IMR-90 (cell line): ENCODE results near the gene HCRTR1. TPM values are rescaled to one million over a fixed set of nuclear protein-coding genes. Genes with fewer than 3 reads are reported as not detected.
A peak's percentile ranks its signal among the peaks of the same experiment; 100 is the strongest.

ENCODE experiments used
- ATAC-seq: fragments of 200-7000 bp; cut with Tn5 transposase; 2 replicates; pipeline ENCODE4 v1.9.1; 2020; ENCODE audit warnings: low read depth, mild to moderate bottlenecking, moderate library complexity
- BruUV-seq: library from RNA; stranded (reverse); fragments of 400-500 nt; replicated peaks from 2 replicates; lab custom pipeline; 2021; lab: Mats Ljungman, UMichigan
- CTCF ChIA-PET: fragments of 300-600 bp; formaldehyde crosslinking; extraction: SDS; loops from one replicate; lab custom pipeline; 2021; ENCODE audit warnings: antibody characterized with exemption; lab: Yijun Ruan, JAX
- POLR2A ChIA-PET: fragments of 300-600 bp; sonication (Branson Sonifier 250); formaldehyde crosslinking; loops from one replicate; lab custom pipeline; 2022; ENCODE audit warnings: antibody characterized with exemption; ENCODE audit not compliant: unreplicated experiment; lab: Charles Lee
- DNase-seq: peaks from one replicate; pipeline ENCODE4 v3.0.0; 2013
- H2AFZ ChIP-seq: replicated peaks from 2 replicates; pipeline ENCODE3; 2013; ENCODE audit warnings: low read length, mild to moderate bottlenecking; ENCODE audit not compliant: poor library complexity
- H2AK5ac ChIP-seq: 2 replicates; pipeline ENCODE4 v1.6.1; 2013; ENCODE audit warnings: low read depth, low read length, inconsistent platforms
- H2AK9ac ChIP-seq: replicated peaks from 2 replicates; pipeline ENCODE3; 2013; ENCODE audit warnings: mild to moderate bottlenecking, low read depth, low read length, moderate library complexity; ENCODE audit not compliant: poor library complexity
- H2BK120ac ChIP-seq: 2 replicates; pipeline ENCODE4 v1.6.1; 2013; ENCODE audit warnings: low read depth, low read length, inconsistent platforms
- H2BK15ac ChIP-seq: 3 replicates; pipeline ENCODE4 v1.6.1; 2013; ENCODE audit warnings: low read depth, low read length, inconsistent platforms
- H2BK20ac ChIP-seq: 2 replicates; pipeline ENCODE4 v1.6.1; 2013; ENCODE audit warnings: low read depth, mild to moderate bottlenecking, inconsistent platforms, low read length, moderate library complexity
- H2BK5ac ChIP-seq: 2 replicates; pipeline ENCODE4 v1.6.1; 2013; ENCODE audit warnings: mild to moderate bottlenecking, low read depth, low read length, inconsistent platforms; ENCODE audit not compliant: poor library complexity, severe bottlenecking
- H3K14ac ChIP-seq: replicated peaks from 2 replicates; pipeline ENCODE4 v1.6.1; 2013; ENCODE audit warnings: low read depth, low read length, inconsistent platforms
- H3K18ac ChIP-seq: 2 replicates; pipeline ENCODE4 v1.6.1; 2013; ENCODE audit warnings: low read depth, low read length, control low read depth
- H3K23ac ChIP-seq: 2 replicates; pipeline ENCODE4 v1.6.1; 2013; ENCODE audit warnings: low read depth, low read length, inconsistent platforms
- H3K27ac ChIP-seq: 2 replicates; pipeline ENCODE4 v1.5.1; 2013; ENCODE audit warnings: mild to moderate bottlenecking, control low read depth, low read length; ENCODE audit not compliant: insufficient read depth
- H3K27me3 ChIP-seq: 2 replicates; pipeline ENCODE4 v1.6.1; 2013; ENCODE audit warnings: low read length; ENCODE audit not compliant: control insufficient read depth, insufficient read depth
- H3K36me3 ChIP-seq: 2 replicates; pipeline ENCODE4 v1.6.1; 2013; ENCODE audit warnings: low read length, mixed read lengths; ENCODE audit not compliant: control insufficient read depth, insufficient read depth
- H3K4ac ChIP-seq: 2 replicates; pipeline ENCODE4 v1.6.1; 2013; ENCODE audit warnings: low read depth, low read length, inconsistent platforms
- H3K4me1 ChIP-seq: 2 replicates; pipeline ENCODE4 v1.6.1; 2013; ENCODE audit warnings: low read length, mixed read lengths; ENCODE audit not compliant: control insufficient read depth, insufficient read depth
- H3K4me2 ChIP-seq: 2 replicates; pipeline ENCODE4 v1.6.1; 2013; ENCODE audit warnings: low read depth, mild to moderate bottlenecking, control low read depth, low read length, moderate library complexity
- H3K4me3 ChIP-seq: 2 replicates; pipeline ENCODE4 v1.5.1; 2013; ENCODE audit warnings: low read depth, mild to moderate bottlenecking, control low read depth, low read length, moderate library complexity; ENCODE audit not compliant: insufficient read depth
- H3K56ac ChIP-seq: 2 replicates; pipeline ENCODE4 v1.6.1; 2013; ENCODE audit warnings: low read length, inconsistent platforms; ENCODE audit not compliant: insufficient read depth; ENCODE audit errors: extremely low read depth
- H3K79me1 ChIP-seq, 2 experiments: 2 replicates each; pipeline ENCODE4 v1.6.1; 2013; ENCODE audit warnings: low read length in 2 of 2, inconsistent platforms in 1 of 2, low read depth in 1 of 2
- H3K9ac ChIP-seq: 2 replicates; pipeline ENCODE4 v1.6.1; 2013; ENCODE audit warnings: low read depth, low read length, control low read depth
- H3K9me1 ChIP-seq: 2 replicates; pipeline ENCODE4 v1.6.1; 2013; ENCODE audit warnings: low read length, inconsistent platforms; ENCODE audit not compliant: insufficient read depth
- H3K9me3 ChIP-seq: 2 replicates; pipeline ENCODE4 v1.6.1; 2013; ENCODE audit warnings: low read length; ENCODE audit not compliant: control insufficient read depth, insufficient read depth
- H4K20me1 ChIP-seq: 2 replicates; pipeline ENCODE4 v1.6.1; 2013; ENCODE audit warnings: low read length, inconsistent platforms; ENCODE audit not compliant: insufficient read depth
- H4K5ac ChIP-seq: 2 replicates; pipeline ENCODE4 v1.6.1; 2013; ENCODE audit warnings: mild to moderate bottlenecking, low read depth, low read length, control low read depth
- H4K8ac ChIP-seq, 2 experiments: 2 replicates each; pipeline ENCODE4 v1.6.1; 2013; ENCODE audit warnings: low read depth in 2 of 2, low read length in 2 of 2, control low read depth in 1 of 2, inconsistent platforms in 1 of 2
- H4K91ac ChIP-seq: 2 replicates; pipeline ENCODE4 v1.6.1; 2013; ENCODE audit warnings: low read depth, low read length, inconsistent platforms; ENCODE audit not compliant: insufficient read depth
- CEBPB ChIP-seq: IDR thresholded peaks from 2 replicates; pipeline ENCODE4 v1.6.1; 2012; ENCODE audit warnings: low read depth, low read length, improper control_type of control experiment
- CHD1 ChIP-seq: IDR thresholded peaks from 2 replicates; pipeline ENCODE4 v1.6.1; 2012; ENCODE audit warnings: low read depth, low read length, improper control_type of control experiment
- MAZ ChIP-seq: IDR thresholded peaks from 2 replicates; pipeline ENCODE4 v1.6.1; 2012; ENCODE audit warnings: low read depth, mild to moderate bottlenecking, low read length, improper control_type of control experiment, moderate library complexity, borderline replicate concordance
- MXI1 ChIP-seq: IDR thresholded peaks from 2 replicates; pipeline ENCODE4 v1.6.1; 2012; ENCODE audit warnings: low read depth, mild to moderate bottlenecking, low read length, moderate library complexity, borderline replicate concordance
- NFE2L2 ChIP-seq: fragments of 150-350 bp; IDR thresholded peaks from 2 replicates; pipeline ENCODE4 v1.6.1; 2016; ENCODE audit warnings: low read depth, mild to moderate bottlenecking, low read length
- POLR2A ChIP-seq: IDR thresholded peaks from 2 replicates; pipeline ENCODE4 v1.6.1; 2012; ENCODE audit warnings: mild to moderate bottlenecking, low read depth, low read length
- RAD21 ChIP-seq: IDR thresholded peaks from 2 replicates; pipeline ENCODE4 v1.6.1; 2012; ENCODE audit warnings: low read length, improper control_type of control experiment
- RCOR1 ChIP-seq: IDR thresholded peaks from 2 replicates; pipeline ENCODE4 v1.6.1; 2012; ENCODE audit warnings: mild to moderate bottlenecking, low read length, improper control_type of control experiment; ENCODE audit not compliant: insufficient replicate concordance
- SMC3 ChIP-seq: fragments of 150-350 bp; IDR thresholded peaks from 2 replicates; pipeline ENCODE4 v1.6.1; 2016; ENCODE audit warnings: low read depth, mild to moderate bottlenecking, antibody characterized with exemption, low read length, moderate library complexity
- WGBS, 2 experiments: methylation state at CpG; one replicate each; pipeline versions ENCODE4 v1.1.5 to v1.1.7; 2013; ENCODE audit warnings: missing lambda C conversion rate in 2 of 2; ENCODE audit not compliant: insufficient read length in 1 of 2; ENCODE audit errors: extremely low coverage in 2 of 2; 5-methylcytosine and 5-hydroxymethylcytosine counted together
- dilution Hi-C: fragments of 300-500 bp; cut with HindIII; formaldehyde crosslinking; loops from one replicate; pipeline ENCODE4 v1.14.3; 2018; ENCODE audit warnings: low sequenced_read_pairs; ENCODE audit not compliant: unreplicated experiment
- in situ Hi-C: fragments of 300-500 bp; cut with MboI; formaldehyde crosslinking; loops from 3 replicates; pipeline ENCODE4 v1.14.3; 2019; ENCODE audit warnings: low sequenced_read_pairs, inconsistent platforms, mixed read lengths
- intact Hi-C: fragments of 100-400 bp; cut with micrococcal nuclease; formaldehyde crosslinking; loops from 2 replicates; pipeline ENCODE4 v1.10.0; 2022
- polyA plus RNA-seq, 3 experiments: library from polyadenylated mRNA; depleted of rRNA; stranded (reverse); fragments of >200 nt; gene quantifications; 2 replicates each; pipeline ENCODE4 v1.2.3, GENCODE V29; 2012; ENCODE audit warnings: low replicate concordance in 1 of 3
- total RNA-seq: library from RNA; depleted of rRNA; stranded (reverse); fragments of >200 nt; gene quantifications from 2 replicates; pipeline ENCODE4 v1.2.3, GENCODE V29; 2012
- TF ChIP-seq, protein P1 (sequence below): fragments of 150-350 bp; IDR thresholded peaks from 2 replicates; pipeline ENCODE4 v1.6.1; 2016; ENCODE audit warnings: low read depth, mild to moderate bottlenecking, low read length, moderate library complexity, borderline replicate concordance
- TF ChIP-seq, protein P2 (sequence below): fragments of 150-350 bp; IDR thresholded peaks from 2 replicates; pipeline ENCODE4 v1.6.1; 2017; ENCODE audit warnings: mild to moderate bottlenecking, antibody characterized with exemption, low read length, low read depth

HCRTR1 gene
- total and polyA plus RNA-seq, 2 of the 4 experiments (the other 2 are of a cell fraction): not detected

DNA sequence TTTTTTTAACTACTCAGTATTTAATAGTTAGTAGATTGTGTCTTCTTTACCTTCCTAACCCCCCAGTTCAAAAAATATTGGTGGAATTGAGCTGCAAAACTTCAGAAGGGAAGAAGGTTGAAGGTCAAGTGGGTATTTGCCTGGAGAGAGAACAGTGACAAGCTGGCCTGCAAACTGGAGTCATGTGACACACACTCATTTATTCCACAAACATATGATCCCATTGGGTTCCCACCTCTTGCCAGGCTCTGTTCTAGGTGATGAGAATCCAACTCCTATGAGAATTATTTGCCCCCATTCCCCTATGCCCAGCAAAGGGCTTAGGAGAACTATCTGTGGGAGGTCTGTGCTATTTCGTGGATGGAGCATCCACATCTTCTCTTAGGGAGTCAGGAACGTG is 30.7 kb downstream of the HCRTR1 start:
- peaks cover 19 to 23% of the 10 kb centered on the region in 2 experiments for H3K79me1 ChIP-seq
- H3K9ac ChIP-seq: no peak overlapping the region
- no peak overlapping the region for H3K4me3 ChIP-seq
- H3K23ac ChIP-seq: no peak overlapping the region
- dilution Hi-C loops: no loop called here
- peaks cover 11% of the 10 kb centered on the region; the same call in 1 of the 2 replicates for H3K36me3 ChIP-seq
- H3K18ac ChIP-seq: no peak overlapping the region
- no peak for ATAC-seq
- WGBS, 2 experiments: no CpG with 5 or more reads among the region's 2 CpGs
- no peak overlapping the region for H4K91ac ChIP-seq
- H3K27me3 ChIP-seq: no peaks in the 10 kb centered on the region
- H3K9me3 ChIP-seq: no peaks in the 10 kb centered on the region
- H4K8ac ChIP-seq: no peak overlapping the region
- in situ Hi-C loops: no loop called here
- H2AK9ac ChIP-seq: peak overlapping the region; percentile 39
- H3K9me1 ChIP-seq: peaks cover 13% of the 10 kb centered on the region
- ChIA-PET CTCF (no interaction called here), POLR2A (no interaction called here)
- no TSS peak for BruUV-seq
- no peak overlapping the region for H2BK120ac ChIP-seq
- H2BK20ac ChIP-seq: no peak overlapping the region
- H4K20me1 ChIP-seq: no peaks in the 10 kb centered on the region
- H3K56ac ChIP-seq: no peak overlapping the region
- H4K5ac ChIP-seq: no peak overlapping the region
- intact Hi-C loops: no loop called here
- no peak overlapping the region for H3K14ac ChIP-seq
- no peak overlapping the region for H2AK5ac ChIP-seq
- H2AFZ ChIP-seq: no peak overlapping the region
- H3K4me1 ChIP-seq: peaks cover 5% of the 10 kb centered on the region; the same call in 1 of the 2 replicates
- H3K27ac ChIP-seq: no peak overlapping the region
- H3K4ac ChIP-seq: no peak overlapping the region
- no peak overlapping the region for H2BK15ac ChIP-seq
- H3K4me2 ChIP-seq: no peak overlapping the region
- no peak for DNase-seq
- no peak overlapping the region for H2BK5ac ChIP-seq
- no peak for TF ChIP-seq MXI1
- no peak for TF ChIP-seq SMC3
- TF ChIP-seq POLR2A: no peak
- TF ChIP-seq, protein P1, sequence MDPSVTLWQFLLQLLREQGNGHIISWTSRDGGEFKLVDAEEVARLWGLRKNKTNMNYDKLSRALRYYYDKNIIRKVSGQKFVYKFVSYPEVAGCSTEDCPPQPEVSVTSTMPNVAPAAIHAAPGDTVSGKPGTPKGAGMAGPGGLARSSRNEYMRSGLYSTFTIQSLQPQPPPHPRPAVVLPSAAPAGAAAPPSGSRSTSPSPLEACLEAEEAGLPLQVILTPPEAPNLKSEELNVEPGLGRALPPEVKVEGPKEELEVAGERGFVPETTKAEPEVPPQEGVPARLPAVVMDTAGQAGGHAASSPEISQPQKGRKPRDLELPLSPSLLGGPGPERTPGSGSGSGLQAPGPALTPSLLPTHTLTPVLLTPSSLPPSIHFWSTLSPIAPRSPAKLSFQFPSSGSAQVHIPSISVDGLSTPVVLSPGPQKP: no peak
- no peak for TF ChIP-seq RCOR1
- TF ChIP-seq, protein P2, sequence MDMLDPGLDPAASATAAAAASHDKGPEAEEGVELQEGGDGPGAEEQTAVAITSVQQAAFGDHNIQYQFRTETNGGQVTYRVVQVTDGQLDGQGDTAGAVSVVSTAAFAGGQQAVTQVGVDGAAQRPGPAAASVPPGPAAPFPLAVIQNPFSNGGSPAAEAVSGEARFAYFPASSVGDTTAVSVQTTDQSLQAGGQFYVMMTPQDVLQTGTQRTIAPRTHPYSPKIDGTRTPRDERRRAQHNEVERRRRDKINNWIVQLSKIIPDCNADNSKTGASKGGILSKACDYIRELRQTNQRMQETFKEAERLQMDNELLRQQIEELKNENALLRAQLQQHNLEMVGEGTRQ: no peak
- no peak for TF ChIP-seq CEBPB
- TF ChIP-seq CHD1: no peak
- no peak for TF ChIP-seq RAD21
- TF ChIP-seq NFE2L2: no peak
- no peak for TF ChIP-seq MAZ
